Activated CD4-positive, alpha-beta T cell treated with anti-CD3 and anti-CD28 coated beads, Interleukin-2, amount 10 ng/mL, durations not matched to agents 7 days and 5 days (primary cell): ENCODE results near the gene TPSD1. TPM values are rescaled to one million over a fixed set of nuclear protein-coding genes. Genes with fewer than 3 reads are reported as not detected.
A peak's percentile ranks its signal among the peaks of the same experiment; 100 is the strongest.

Experiments
- CTCF ChIA-PET: fragments of 350-600 bp; sonication (Branson Sonifier 250); formaldehyde crosslinking; loops from one replicate; lab custom pipeline; 2021; ENCODE audit warnings: antibody characterized with exemption; lab: Charles Lee
- POLR2A ChIA-PET: fragments of 350-600 bp; sonication (Branson Sonifier 250); formaldehyde crosslinking; loops from one replicate; lab custom pipeline; 2021; ENCODE audit warnings: antibody characterized with exemption; lab: Charles Lee
- DNase-seq: peaks from one replicate; pipeline ENCODE4 v3.0.0-alpha.2; 2020
- H3K27ac Mint-ChIP-seq: one replicate; pipeline ENCODE4 v1.8.0; 2021; ENCODE audit warnings: mild to moderate bottlenecking, moderate library complexity, mixed read lengths
- H3K27me3 Mint-ChIP-seq: one replicate; pipeline ENCODE4 v1.8.0; 2021; ENCODE audit warnings: mixed read lengths
- H3K36me3 Mint-ChIP-seq: one replicate; pipeline ENCODE4 v1.8.0; 2021; ENCODE audit warnings: low read depth, mixed read lengths
- H3K4me1 Mint-ChIP-seq: one replicate; pipeline ENCODE4 v1.8.0; 2021; ENCODE audit warnings: mixed read lengths
- H3K4me3 Mint-ChIP-seq: one replicate; pipeline ENCODE4 v1.8.0; 2021; ENCODE audit warnings: mild to moderate bottlenecking, moderate library complexity, mixed read lengths
- H3K9me3 Mint-ChIP-seq: one replicate; pipeline ENCODE4 v1.8.0; 2021; ENCODE audit warnings: mixed read lengths
- total RNA-seq, 2 experiments: library from RNA; stranded (reverse); gene quantifications; one replicate each; pipeline ENCODE4 v1.2.3, GENCODE V29; 2021

Gene TPSD1
- total RNA-seq, 2 experiments from 2014 or later, result not detected

- Mint-ChIP-seq H3K4me3 (no peak overlapping the region), H3K9me3 (no peaks in the 10 kb centered on the region), H3K27ac (no peak overlapping the region), H3K36me3 (no peaks in the 10 kb centered on the region), H3K4me1 (peaks cover 2% of the 10 kb centered on the region), H3K27me3 (peaks cover 14% of the 10 kb centered on the region)
- POLR2A ChIA-PET, result no interaction called here
- CTCF ChIA-PET, result no interaction called here
- DNase-seq, result no peak
Observed at GRCh38 chr16:1256874-1257322, 1.0 kb downstream of the TPSD1 start.

- ChIA-PET CTCF (no interaction called here), POLR2A (no interaction called here)
- Mint-ChIP-seq H3K27ac (no peak overlapping the region), H3K4me1 (peaks cover 2% of the 10 kb centered on the region), H3K27me3 (peaks cover 15% of the 10 kb centered on the region), H3K9me3 (no peaks in the 10 kb centered on the region), H3K36me3 (no peaks in the 10 kb centered on the region), H3K4me3 (no peak overlapping the region)
- no peak for DNase-seq
Observed at GRCh38 chr16:1257561-1258224, 1.8 kb downstream of the TPSD1 start.

GRCh38 chr16:1258225-1258600, 2.3 kb downstream of the TPSD1 start:
- Mint-ChIP-seq H3K27ac (no peak overlapping the region), H3K9me3 (no peaks in the 10 kb centered on the region), H3K36me3 (no peaks in the 10 kb centered on the region), H3K4me3 (no peak overlapping the region), H3K4me1 (peaks cover 2% of the 10 kb centered on the region), H3K27me3 (peaks cover 15% of the 10 kb centered on the region)
- ChIA-PET CTCF (no interaction called here), POLR2A (no interaction called here)
- no peak for DNase-seq

- Mint-ChIP-seq H3K36me3 (no peaks in the 10 kb centered on the region), H3K4me3 (no peak overlapping the region), H3K27me3 (peaks cover 15% of the 10 kb centered on the region), H3K4me1 (peaks cover 2% of the 10 kb centered on the region), H3K9me3 (peaks cover under 1% of the 10 kb centered on the region), H3K27ac (no peak overlapping the region)
- ChIA-PET CTCF (no interaction called here), POLR2A (no interaction called here)
- DNase-seq, result no peak
Observed at GRCh38 chr16:1258906-1259759, 3.3 kb downstream of the TPSD1 start.

GRCh38 chr16:1259760-1260068, 3.8 kb downstream of the TPSD1 start:
- Mint-ChIP-seq H3K27ac (no peak overlapping the region), H3K4me3 (no peak overlapping the region), H3K4me1 (peaks cover 2% of the 10 kb centered on the region), H3K9me3 (peaks cover 6% of the 10 kb centered on the region), H3K36me3 (no peaks in the 10 kb centered on the region), H3K27me3 (peaks cover 15% of the 10 kb centered on the region)
- POLR2A ChIA-PET, result no interaction called here
- CTCF ChIA-PET, result no interaction called here
- DNase-seq, result no peak

- ChIA-PET POLR2A (no interaction called here), CTCF (no interaction called here)
- Mint-ChIP-seq H3K27ac (peak overlapping the region; percentile 7), H3K4me1 (peaks cover 2% of the 10 kb centered on the region), H3K36me3 (no peaks in the 10 kb centered on the region), H3K4me3 (no peak overlapping the region), H3K9me3 (peaks cover 10% of the 10 kb centered on the region), H3K27me3 (peaks cover 15% of the 10 kb centered on the region)
- DNase-seq, result no peak
Observed at GRCh38 chr16:1260101-1260680, 4.3 kb downstream of the TPSD1 start.

- Mint-ChIP-seq H3K4me3 (no peak overlapping the region), H3K36me3 (no peaks in the 10 kb centered on the region), H3K9me3 (peaks cover 10% of the 10 kb centered on the region), H3K27ac (no peak overlapping the region), H3K27me3 (peaks cover 15% of the 10 kb centered on the region), H3K4me1 (peaks cover 2% of the 10 kb centered on the region)
- DNase-seq, result no peak
- CTCF ChIA-PET, result interaction anchor here (0.6 kb wide), 1 partner anchor 40 kb away, joined by 3 read pairs; no protein-coding TSS in a partner anchor
- POLR2A ChIA-PET, result no interaction called here
Observed at GRCh38 chr16:1261131-1261892, 5.4 kb downstream of the TPSD1 start.

GRCh38 chr16:1262210-1262845, 6.5 kb downstream of the TPSD1 start:
- Mint-ChIP-seq H3K27ac (no peak overlapping the region), H3K36me3 (no peaks in the 10 kb centered on the region), H3K4me3 (no peak overlapping the region), H3K4me1 (peaks cover 2% of the 10 kb centered on the region), H3K27me3 (peaks cover 15% of the 10 kb centered on the region), H3K9me3 (peaks cover 10% of the 10 kb centered on the region)
- no peak for DNase-seq
- ChIA-PET POLR2A (no interaction called here), CTCF (interaction anchor here (0.5 kb wide), 1 partner anchor 731 kb away, joined by 3 read pairs; no protein-coding TSS in a partner anchor)

- H3K4me3 Mint-ChIP-seq, result no peak overlapping the region
- H3K27me3 Mint-ChIP-seq, result peaks cover 15% of the 10 kb centered on the region
- peaks cover 10% of the 10 kb centered on the region for H3K9me3 Mint-ChIP-seq
- peaks cover 2% of the 10 kb centered on the region for H3K4me1 Mint-ChIP-seq
- ChIA-PET POLR2A (no interaction called here), CTCF (no interaction called here)
- no peak overlapping the region for H3K27ac Mint-ChIP-seq
- DNase-seq, result no peak
- no peaks in the 10 kb centered on the region for H3K36me3 Mint-ChIP-seq
Observed at GRCh38 chr16:1262846-1263221, 7.0 kb downstream of the TPSD1 start.

GRCh38 chr16:1263591-1264344, 7.9 kb downstream of the TPSD1 start:
- peaks cover 10% of the 10 kb centered on the region for H3K9me3 Mint-ChIP-seq
- peaks cover 2% of the 10 kb centered on the region for H3K4me1 Mint-ChIP-seq
- H3K27me3 Mint-ChIP-seq, result peaks cover 15% of the 10 kb centered on the region
- no peak overlapping the region for H3K4me3 Mint-ChIP-seq
- no peak overlapping the region for H3K27ac Mint-ChIP-seq
- CTCF ChIA-PET, result no interaction called here
- no peaks in the 10 kb centered on the region for H3K36me3 Mint-ChIP-seq
- POLR2A ChIA-PET, result no interaction called here
- no peak for DNase-seq

- H3K27ac Mint-ChIP-seq, result no peak overlapping the region
- DNase-seq, result no peak
- no peaks in the 10 kb centered on the region for H3K4me1 Mint-ChIP-seq
- no peak overlapping the region for H3K4me3 Mint-ChIP-seq
- H3K27me3 Mint-ChIP-seq, result peaks cover 15% of the 10 kb centered on the region
- ChIA-PET CTCF (no interaction called here), POLR2A (no interaction called here)
- H3K9me3 Mint-ChIP-seq, result peaks cover 10% of the 10 kb centered on the region
- no peaks in the 10 kb centered on the region for H3K36me3 Mint-ChIP-seq
Observed at GRCh38 chr16:1264345-1265089, 8.6 kb downstream of the TPSD1 start.
